ENCODE data around the gene KAT7. TPM values are rescaled to one million over a fixed set of nuclear protein-coding genes. Genes with fewer than 3 reads are reported as not detected.

The KAT7 gene
- total and polyA plus RNA-seq, 10 of the 15 experiments (the other 5 are each of a cell fraction or from before 2014, with no cell fraction given): 6.6 to 45.8 (median 26.3) TPM

DNA sequence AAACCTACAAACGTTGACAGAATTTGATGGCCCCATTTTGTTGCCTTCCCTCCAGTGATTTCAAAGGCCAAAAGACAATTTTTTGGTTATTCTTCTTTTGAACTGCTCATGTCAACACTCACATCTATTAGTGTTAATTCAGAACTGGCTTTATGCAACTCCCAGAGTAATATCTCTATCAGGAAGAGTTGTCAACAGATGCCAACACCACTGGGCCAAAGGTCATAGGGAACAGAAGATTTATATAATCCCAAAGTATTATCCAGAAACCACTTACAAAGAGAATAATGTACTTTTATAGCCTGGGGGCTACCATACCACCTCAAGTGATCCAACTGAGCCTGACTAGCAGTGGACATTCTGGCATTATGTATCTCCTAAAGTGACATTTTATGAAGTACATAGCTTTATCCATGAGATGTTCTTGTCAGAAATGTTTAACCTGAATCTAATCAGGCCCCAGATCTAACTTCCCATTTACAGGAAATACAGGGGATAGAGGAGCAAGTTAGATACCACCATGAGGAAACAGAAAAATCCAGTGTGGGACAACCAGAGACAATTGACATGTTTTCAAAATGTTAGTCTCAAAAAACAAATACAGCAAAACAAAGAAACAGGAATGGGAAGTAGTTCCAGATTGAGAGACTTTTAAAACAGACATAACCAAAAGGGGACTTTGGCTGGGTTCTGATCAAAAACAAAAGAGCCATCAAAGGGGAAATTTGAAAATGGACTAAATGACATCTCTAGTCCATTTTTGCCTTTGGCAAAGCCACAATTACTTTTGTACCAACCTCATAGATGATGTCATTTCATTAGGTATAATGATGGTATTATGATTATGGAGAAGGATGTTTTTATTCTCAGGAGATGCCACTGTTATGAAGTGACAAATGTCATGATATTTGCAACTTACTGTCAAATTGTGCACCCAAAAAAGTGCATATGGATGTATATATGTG, 43.0 kb upstream of the KAT7 start (continued):
- TF ChIP-seq, protein P1, sequence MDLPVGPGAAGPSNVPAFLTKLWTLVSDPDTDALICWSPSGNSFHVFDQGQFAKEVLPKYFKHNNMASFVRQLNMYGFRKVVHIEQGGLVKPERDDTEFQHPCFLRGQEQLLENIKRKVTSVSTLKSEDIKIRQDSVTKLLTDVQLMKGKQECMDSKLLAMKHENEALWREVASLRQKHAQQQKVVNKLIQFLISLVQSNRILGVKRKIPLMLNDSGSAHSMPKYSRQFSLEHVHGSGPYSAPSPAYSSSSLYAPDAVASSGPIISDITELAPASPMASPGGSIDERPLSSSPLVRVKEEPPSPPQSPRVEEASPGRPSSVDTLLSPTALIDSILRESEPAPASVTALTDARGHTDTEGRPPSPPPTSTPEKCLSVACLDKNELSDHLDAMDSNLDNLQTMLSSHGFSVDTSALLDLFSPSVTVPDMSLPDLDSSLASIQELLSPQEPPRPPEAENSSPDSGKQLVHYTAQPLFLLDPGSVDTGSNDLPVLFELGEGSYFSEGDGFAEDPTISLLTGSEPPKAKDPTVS (IDR thresholded peaks at IDR 0.05; ENCODE audit: low read depth, low read length): no peak
- TF ChIP-seq ZNF207 (IDR thresholded peaks at IDR 0.05; ENCODE audit: borderline replicate concordance) (no peak), ETV6 (conservative IDR thresholded peaks at IDR 0.05 in 1 of 2, IDR thresholded peaks at IDR 0.05 in 1 of 2; ENCODE audit: borderline replicate concordance in 1 of 2, low read depth in 1 of 2) (peak in 1 of 2 experiments; percentile 25; a peak in 1 of 4 replicates), ZNF217 (IDR thresholded peaks at IDR 0.05) (peak; percentile 44; the same call in 1 of the 2 replicates), RUNX3 (IDR thresholded peaks at IDR 0.05; ENCODE audit: low read length) (peak; percentile 87), NFYB (IDR thresholded peaks at IDR 0.05; ENCODE audit: insufficient read depth, low read depth, low read length) (no peak), IKZF2 (IDR thresholded peaks at IDR 0.05) (peak; percentile 58 to 61), PAX5 (IDR thresholded peaks at IDR 0.05; ENCODE audit: borderline replicate concordance, low read depth, low read length) (no peak), TCF3 (IDR thresholded peaks at IDR 0.05; ENCODE audit: borderline replicate concordance, insufficient read depth, low read depth, low read length) (no peak), ZNF24 (IDR thresholded peaks at IDR 0.05) (peak; percentile 91), SIN3A (IDR thresholded peaks at IDR 0.05; ENCODE audit: low read depth, low read length) (no peak), PML (IDR thresholded peaks at IDR 0.05; ENCODE audit: low read length) (no peak; the same call in 1 of the 2 replicates), MTA2 (IDR thresholded peaks at IDR 0.05; ENCODE audit: low read depth) (peak; percentile 60), DPF2 (IDR thresholded peaks at IDR 0.05) (peak; percentile 51; the same call in 1 of the 2 replicates), MEF2B (IDR thresholded peaks at IDR 0.05; ENCODE audit: partially characterized antibody, poor library complexity, severe bottlenecking) (peak; percentile 36), ATF7 (IDR thresholded peaks at IDR 0.05; ENCODE audit: low read depth) (peak; percentile 91), CREB1 (IDR thresholded peaks at IDR 0.05; ENCODE audit: low read depth) (0 out of 2 replicates have a peak, but pooled peaks have one; percentile 25), NFIC (IDR thresholded peaks at IDR 0.05; ENCODE audit: low read depth, low read length) (peak; percentile 78)
- TF ChIP-seq, protein P2, sequence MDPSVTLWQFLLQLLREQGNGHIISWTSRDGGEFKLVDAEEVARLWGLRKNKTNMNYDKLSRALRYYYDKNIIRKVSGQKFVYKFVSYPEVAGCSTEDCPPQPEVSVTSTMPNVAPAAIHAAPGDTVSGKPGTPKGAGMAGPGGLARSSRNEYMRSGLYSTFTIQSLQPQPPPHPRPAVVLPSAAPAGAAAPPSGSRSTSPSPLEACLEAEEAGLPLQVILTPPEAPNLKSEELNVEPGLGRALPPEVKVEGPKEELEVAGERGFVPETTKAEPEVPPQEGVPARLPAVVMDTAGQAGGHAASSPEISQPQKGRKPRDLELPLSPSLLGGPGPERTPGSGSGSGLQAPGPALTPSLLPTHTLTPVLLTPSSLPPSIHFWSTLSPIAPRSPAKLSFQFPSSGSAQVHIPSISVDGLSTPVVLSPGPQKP (IDR thresholded peaks at IDR 0.05; ENCODE audit: low read depth, low read length): no peak
- TF ChIP-seq, protein P3, sequence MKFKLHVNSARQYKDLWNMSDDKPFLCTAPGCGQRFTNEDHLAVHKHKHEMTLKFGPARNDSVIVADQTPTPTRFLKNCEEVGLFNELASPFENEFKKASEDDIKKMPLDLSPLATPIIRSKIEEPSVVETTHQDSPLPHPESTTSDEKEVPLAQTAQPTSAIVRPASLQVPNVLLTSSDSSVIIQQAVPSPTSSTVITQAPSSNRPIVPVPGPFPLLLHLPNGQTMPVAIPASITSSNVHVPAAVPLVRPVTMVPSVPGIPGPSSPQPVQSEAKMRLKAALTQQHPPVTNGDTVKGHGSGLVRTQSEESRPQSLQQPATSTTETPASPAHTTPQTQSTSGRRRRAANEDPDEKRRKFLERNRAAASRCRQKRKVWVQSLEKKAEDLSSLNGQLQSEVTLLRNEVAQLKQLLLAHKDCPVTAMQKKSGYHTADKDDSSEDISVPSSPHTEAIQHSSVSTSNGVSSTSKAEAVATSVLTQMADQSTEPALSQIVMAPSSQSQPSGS (IDR thresholded peaks at IDR 0.05; ENCODE audit: low read length): peak; percentile 64

Measured in GM12878 (cell line).